ENCODE results near the gene EPS15. TPM values are rescaled to one million over a fixed set of nuclear protein-coding genes. Genes with fewer than 3 reads are reported as not detected.

The EPS15 gene
- total RNA-seq, 1 donor from 2014 or later = 64.5 TPM

GRCh38 chr1:51517361-51518032 is 1.6 kb downstream of the EPS15 start:
- peak overlapping the region; percentile 84 for H3K4me3 ChIP-seq
- DNase-seq = no peak
- H3K36me3 ChIP-seq = no peaks in the 10 kb centered on the region
- no peak for TF ChIP-seq CTCF (IDR thresholded peaks at IDR 0.05; ENCODE audit: borderline replicate concordance)
- peak overlapping the region; percentile 97 for H3K27ac ChIP-seq (replicated peaks)
- H3K27me3 ChIP-seq (ENCODE audit: low read depth) = no peaks in the 10 kb centered on the region
- intact Hi-C loops (cut with micrococcal nuclease) = no loop called here
- H3K4me1 ChIP-seq = peaks cover 65% of the 10 kb centered on the region
- H3K9me3 ChIP-seq (replicated peaks) = no peaks in the 10 kb centered on the region

- Histone ChIP-seq H3K36me3 (no peaks in the 10 kb centered on the region), H3K4me1 (peaks cover 72% of the 10 kb centered on the region), H3K27ac (replicated peaks) (peak overlapping the region; percentile 97), H3K4me3 (peak overlapping the region; percentile 84), H3K27me3 (ENCODE audit: low read depth) (no peaks in the 10 kb centered on the region), H3K9me3 (replicated peaks) (no peaks in the 10 kb centered on the region)
- intact Hi-C loops (cut with micrococcal nuclease) = no loop called here
- no peak for DNase-seq
- no peak for TF ChIP-seq CTCF (IDR thresholded peaks at IDR 0.05; ENCODE audit: borderline replicate concordance)
Observed at GRCh38 chr1:51516649-51517158, 2.4 kb downstream of the EPS15 start.

- H3K27me3 ChIP-seq (ENCODE audit: low read depth) = no peaks in the 10 kb centered on the region
- TF ChIP-seq CTCF (IDR thresholded peaks at IDR 0.05; ENCODE audit: borderline replicate concordance) = no peak
- peak overlapping the region; percentile 84 for H3K4me3 ChIP-seq
- H3K27ac ChIP-seq (replicated peaks) = peak overlapping the region; percentile 97
- H3K4me1 ChIP-seq = peaks cover 78% of the 10 kb centered on the region
- H3K36me3 ChIP-seq = no peaks in the 10 kb centered on the region
- no peak for DNase-seq
- no peaks in the 10 kb centered on the region for H3K9me3 ChIP-seq (replicated peaks)
- intact Hi-C loops (cut with micrococcal nuclease) = no loop called here
Observed at GRCh38 chr1:51515982-51516648, 3.0 kb downstream of the EPS15 start.

- no peaks in the 10 kb centered on the region for H3K9me3 ChIP-seq (replicated peaks)
- TF ChIP-seq CTCF (IDR thresholded peaks at IDR 0.05; ENCODE audit: borderline replicate concordance) = no peak
- no peaks in the 10 kb centered on the region for H3K27me3 ChIP-seq (ENCODE audit: low read depth)
- intact Hi-C loops (cut with micrococcal nuclease) = no loop called here
- no peaks in the 10 kb centered on the region for H3K36me3 ChIP-seq
- peaks cover 82% of the 10 kb centered on the region for H3K4me1 ChIP-seq
- peak overlapping the region; percentile 97 for H3K27ac ChIP-seq (replicated peaks)
- no peak for DNase-seq
- H3K4me3 ChIP-seq = peak overlapping the region; percentile 84
Observed at GRCh38 chr1:51515312-51515960, 3.6 kb downstream of the EPS15 start.

- Histone ChIP-seq H3K4me1 (peaks cover 89% of the 10 kb centered on the region), H3K27ac (replicated peaks) (peak overlapping the region; percentile 97), H3K9me3 (replicated peaks) (no peaks in the 10 kb centered on the region), H3K27me3 (ENCODE audit: low read depth) (no peaks in the 10 kb centered on the region), H3K4me3 (peak overlapping the region; percentile 84), H3K36me3 (no peaks in the 10 kb centered on the region)
- no peak for DNase-seq
- no peak for TF ChIP-seq CTCF (IDR thresholded peaks at IDR 0.05; ENCODE audit: borderline replicate concordance)
- intact Hi-C loops (cut with micrococcal nuclease) = no loop called here
Observed at GRCh38 chr1:51514733-51515132, 4.3 kb downstream of the EPS15 start.
